Sigmoid colon (tissue), 7 donors: Measurements from ENCODE around the gene SESN1. TPM values are rescaled to one million over a fixed set of nuclear protein-coding genes. Genes with fewer than 3 reads are reported as not detected.

Source experiments
- DNase-seq: peaks from one replicate; pipeline ENCODE4 v3.0.0-alpha.2; 2019
- H3K27ac ChIP-seq, 4 donors: fragments of 200-600 bp; sonication (generic); one replicate each; pipeline ENCODE4 v1.5.1; 2016 to 2019; ENCODE audit warnings: mild to moderate bottlenecking in 1 of 4
- H3K27me3 ChIP-seq, 3 donors: fragments of 200-600 bp; sonication (generic); one replicate each; pipeline ENCODE4 v1.5.1; 2019; ENCODE audit warnings: mild to moderate bottlenecking in 1 of 3
- H3K36me3 ChIP-seq, 4 donors: fragments of 200-600 bp; sonication (generic); one replicate each; pipeline ENCODE4 v1.5.1; 2016 to 2019
- H3K4me1 ChIP-seq, 4 donors: fragments of 200-600 bp; sonication (generic); one replicate each; pipeline ENCODE4 v1.5.1; 2017 to 2019
- H3K4me3 ChIP-seq, 4 donors: fragments of 200-600 bp; sonication (generic); one replicate each; pipeline ENCODE4 v1.5.1; 2017 to 2019; ENCODE audit warnings: mild to moderate bottlenecking in 2 of 4, moderate library complexity in 1 of 4
- H3K9me3 ChIP-seq, 4 donors: fragments of 200-600 bp in 3 of 4; sonication (generic) in 3 of 4; one replicate each; pipeline versions ENCODE4 v1.5.1 to v1.6.1; 2013 to 2019
- EP300 ChIP-seq, 4 donors: sonication (generic); formaldehyde crosslinking; IDR thresholded peaks; one replicate each; pipeline ENCODE4 v1.6.1; 2017; ENCODE audit warnings: antibody characterized with exemption in 4 of 4
- POLR2A ChIP-seq, 2 donors: fragments of 450-650 bp; IDR thresholded peaks; one replicate each; pipeline ENCODE4 v1.6.1; 2016; ENCODE audit warnings: antibody characterized with exemption in 2 of 2, mild to moderate bottlenecking in 2 of 2, moderate library complexity in 2 of 2
- POLR2AphosphoS5 ChIP-seq, 4 donors: sonication (generic); formaldehyde crosslinking; IDR thresholded peaks; one replicate each; pipeline ENCODE4 v1.6.1; 2017; ENCODE audit warnings: antibody characterized with exemption in 4 of 4
- WGBS, 2 donors: extraction: QIAGEN DNeasy Blood & Tissue Kit; methylation state at CpG; one replicate each; pipeline ENCODE4 v1.1.7; 2013; 5-methylcytosine and 5-hydroxymethylcytosine counted together
- intact Hi-C: fragments of 100-400 bp; cut with DNase I; formaldehyde crosslinking; loops from one replicate; pipeline ENCODE4 v1.15.1; 2023
- polyA plus RNA-seq, 3 donors: library from polyadenylated mRNA; stranded (reverse); fragments of 200-250 nt; gene quantifications; one replicate each; pipeline ENCODE4 v1.2.3, GENCODE V29; 2013
- total RNA-seq, 4 donors: library from RNA; depleted of rRNA; stranded (reverse); fragments of >200 nt; gene quantifications; one replicate each; pipeline ENCODE4 v1.1.0, GENCODE V29; 2016
- TF ChIP-seq, protein P1 (sequence below), 4 experiments: fragments of 450-650 bp in 3 of 4; fragments of 200-600 bp in 1 of 4; IDR thresholded peaks; one replicate each; pipeline ENCODE4 v1.5.1; 2016 to 2019; ENCODE audit warnings: antibody characterized with exemption in 4 of 4, mild to moderate bottlenecking in 3 of 4, moderate library complexity in 2 of 4
- donor health status: healthy with polysubstance abuse.
- donor health status: Bipolar disorder and iron deficiency.
- donor health status: healthy.

SESN1 gene
- total and polyA plus RNA-seq, 7 donors: 18.3 to 144 (median 63.0) TPM

DNA sequence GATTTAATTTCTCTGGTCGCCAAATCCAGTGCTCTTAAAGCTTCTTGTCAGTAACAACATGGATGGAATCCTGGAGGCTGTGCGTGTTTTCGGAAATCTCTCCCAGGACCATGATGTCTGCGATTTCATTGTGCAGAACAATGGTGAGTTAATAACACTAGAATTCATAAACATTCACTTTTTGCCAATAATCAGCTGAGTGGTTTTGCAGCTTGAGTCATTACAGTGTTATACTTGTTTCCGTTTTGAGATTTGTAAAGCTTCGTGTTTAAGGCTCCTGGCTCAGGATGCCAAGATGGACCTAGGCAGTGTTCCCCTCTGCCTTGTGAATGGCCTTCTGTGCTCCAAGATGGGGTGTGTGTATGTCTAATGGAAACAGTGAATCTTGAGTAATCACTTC is 132.7 kb downstream of the SESN1 start:
- Histone ChIP-seq H3K4me3 (no peak overlapping the region), H3K9me3 (no peaks in the 10 kb centered on the region), H3K36me3 (no peaks in the 10 kb centered on the region), H3K4me1 (peaks cover 0 to 33% (median 24%) of the 10 kb centered on the region in 4 donors), H3K27me3 (no peaks in the 10 kb centered on the region), H3K27ac (peak overlapping the region in 3 of 4 donors; percentile 60 to 66 (median 63))
- no peak for DNase-seq
- intact Hi-C loops: no loop called here
- TF ChIP-seq POLR2AphosphoS5 (IDR thresholded peaks at IDR 0.05) (peak in 1 of 4 donors; percentile 46), POLR2A (IDR thresholded peaks at IDR 0.05) (no peak), EP300 (IDR thresholded peaks at IDR 0.05) (no peak)
- TF ChIP-seq, protein P1, sequence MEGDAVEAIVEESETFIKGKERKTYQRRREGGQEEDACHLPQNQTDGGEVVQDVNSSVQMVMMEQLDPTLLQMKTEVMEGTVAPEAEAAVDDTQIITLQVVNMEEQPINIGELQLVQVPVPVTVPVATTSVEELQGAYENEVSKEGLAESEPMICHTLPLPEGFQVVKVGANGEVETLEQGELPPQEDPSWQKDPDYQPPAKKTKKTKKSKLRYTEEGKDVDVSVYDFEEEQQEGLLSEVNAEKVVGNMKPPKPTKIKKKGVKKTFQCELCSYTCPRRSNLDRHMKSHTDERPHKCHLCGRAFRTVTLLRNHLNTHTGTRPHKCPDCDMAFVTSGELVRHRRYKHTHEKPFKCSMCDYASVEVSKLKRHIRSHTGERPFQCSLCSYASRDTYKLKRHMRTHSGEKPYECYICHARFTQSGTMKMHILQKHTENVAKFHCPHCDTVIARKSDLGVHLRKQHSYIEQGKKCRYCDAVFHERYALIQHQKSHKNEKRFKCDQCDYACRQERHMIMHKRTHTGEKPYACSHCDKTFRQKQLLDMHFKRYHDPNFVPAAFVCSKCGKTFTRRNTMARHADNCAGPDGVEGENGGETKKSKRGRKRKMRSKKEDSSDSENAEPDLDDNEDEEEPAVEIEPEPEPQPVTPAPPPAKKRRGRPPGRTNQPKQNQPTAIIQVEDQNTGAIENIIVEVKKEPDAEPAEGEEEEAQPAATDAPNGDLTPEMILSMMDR (IDR thresholded peaks at IDR 0.05): no peak
- WGBS, 2 donors: 83 to 90% methylated on average over 6 of the region's 6 CpGs

DNA sequence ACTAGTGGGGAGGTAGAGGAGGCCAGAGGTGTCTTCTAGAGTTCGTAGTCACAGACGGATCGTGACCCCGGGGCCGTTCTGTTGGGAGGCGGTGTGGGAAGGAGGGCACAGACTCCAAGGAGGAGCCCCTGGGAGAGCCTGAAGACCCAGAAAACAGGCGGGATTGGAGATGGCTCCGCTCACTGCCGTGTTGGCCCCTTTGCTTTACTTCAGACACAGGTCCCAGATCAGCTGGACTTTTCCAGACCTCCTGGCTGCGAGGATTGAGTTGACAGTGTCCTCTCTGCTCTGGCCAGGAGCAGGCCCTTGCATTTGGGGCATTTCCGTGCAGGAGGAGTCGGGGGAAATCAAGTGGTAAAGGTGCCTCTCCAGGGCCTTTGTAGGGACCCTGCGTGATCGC is 133.6 kb downstream of the SESN1 start:
- H3K27ac ChIP-seq: peak overlapping the region; percentile 32 to 66 (median 62)
- intact Hi-C loops: no loop called here
- no peak overlapping the region for H3K4me3 ChIP-seq
- no peaks in the 10 kb centered on the region for H3K9me3 ChIP-seq
- H3K4me1 ChIP-seq: peaks cover 0 to 33% (median 24%) of the 10 kb centered on the region in 4 donors
- 97 to 98% methylated on average over 14 of the region's 14 CpGs for WGBS, 2 donors
- no peak for DNase-seq
- H3K27me3 ChIP-seq: no peaks in the 10 kb centered on the region
- TF ChIP-seq, protein P1 (IDR thresholded peaks at IDR 0.05): no peak
- TF ChIP-seq POLR2AphosphoS5 (IDR thresholded peaks at IDR 0.05) (no peak), POLR2A (IDR thresholded peaks at IDR 0.05) (no peak), EP300 (IDR thresholded peaks at IDR 0.05) (no peak)
- H3K36me3 ChIP-seq: no peaks in the 10 kb centered on the region

DNA sequence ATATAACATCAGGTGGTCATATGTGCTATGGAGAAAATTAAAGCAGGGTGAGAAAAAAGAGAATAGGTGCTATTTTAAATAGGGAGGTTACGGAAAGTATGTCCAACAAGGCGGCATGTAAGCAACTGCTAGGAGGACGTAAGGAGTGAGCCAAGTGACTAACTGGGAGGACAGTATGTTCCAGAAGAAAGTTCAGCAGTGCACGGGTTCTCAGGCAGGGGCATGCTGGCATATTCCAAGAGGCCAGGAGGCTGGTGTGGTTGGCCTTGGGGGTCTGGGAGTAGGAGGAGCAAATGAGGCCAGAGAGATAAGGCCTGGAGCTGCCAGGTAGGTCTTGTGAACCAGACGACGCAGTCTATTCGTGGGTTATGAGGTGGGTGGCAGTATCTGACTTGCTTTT is 134.0 kb downstream of the SESN1 start:
- Histone ChIP-seq H3K9me3 (no peaks in the 10 kb centered on the region), H3K4me3 (no peak overlapping the region), H3K27me3 (no peaks in the 10 kb centered on the region), H3K36me3 (no peaks in the 10 kb centered on the region), H3K4me1 (peaks cover 0 to 33% (median 24%) of the 10 kb centered on the region in 4 donors), H3K27ac (peak overlapping the region; percentile 32 to 66 (median 62))
- no peak for DNase-seq
- WGBS, 2 donors: 96% methylated on average over 7 of the region's 7 CpGs
- TF ChIP-seq, protein P1 (IDR thresholded peaks at IDR 0.05): no peak
- TF ChIP-seq POLR2A (IDR thresholded peaks at IDR 0.05) (no peak), POLR2AphosphoS5 (IDR thresholded peaks at IDR 0.05) (peak; percentile 26 to 63 (median 54)), EP300 (IDR thresholded peaks at IDR 0.05) (peak in 3 of 4 donors; percentile 39 to 86 (median 49))
- intact Hi-C loops: no loop called here

DNA sequence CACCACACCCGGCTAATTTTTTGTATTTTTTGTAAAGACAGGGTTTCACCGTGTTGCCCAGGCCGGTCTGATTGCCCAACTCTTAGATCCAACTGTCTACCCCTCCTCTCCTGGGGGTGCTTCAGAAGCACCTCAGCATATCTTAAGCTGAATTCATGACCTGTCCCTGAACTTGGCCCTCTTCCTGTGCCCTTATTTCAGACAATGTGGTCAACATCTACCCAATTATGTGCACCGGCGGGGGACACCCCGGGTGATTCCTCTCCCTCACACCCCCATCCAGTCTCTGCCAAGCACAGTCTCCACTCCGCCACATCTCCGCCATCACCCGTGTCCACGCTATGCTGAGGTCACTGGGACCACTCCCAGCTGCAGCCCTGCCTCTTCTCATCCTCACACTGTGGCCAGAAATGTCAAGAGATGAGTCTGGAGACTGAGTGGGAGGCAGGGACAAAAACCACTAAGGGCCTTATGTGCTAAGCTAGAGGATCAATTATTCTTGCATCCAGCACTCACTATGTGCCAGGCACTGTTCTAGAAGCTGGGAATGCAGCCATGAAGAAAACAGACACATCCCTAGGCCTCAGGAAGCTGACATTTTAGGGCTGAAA is 134.6 kb downstream of the SESN1 start:
- Histone ChIP-seq H3K36me3 (no peaks in the 10 kb centered on the region), H3K27ac (peak overlapping the region; percentile 32 to 66 (median 62)), H3K9me3 (no peaks in the 10 kb centered on the region), H3K4me1 (peaks cover 0 to 33% (median 24%) of the 10 kb centered on the region in 4 donors), H3K4me3 (no peak overlapping the region), H3K27me3 (no peaks in the 10 kb centered on the region)
- intact Hi-C loops: no loop called here
- WGBS, 2 donors: 89 to 92% methylated on average over 10 of the region's 10 CpGs
- DNase-seq: no peak
- TF ChIP-seq, protein P1 (IDR thresholded peaks at IDR 0.05): no peak
- TF ChIP-seq EP300 (IDR thresholded peaks at IDR 0.05) (no peak), POLR2AphosphoS5 (IDR thresholded peaks at IDR 0.05) (no peak), POLR2A (IDR thresholded peaks at IDR 0.05) (no peak)
